Ovary (tissue), 9 donors: ENCODE measurements around the gene LRIG1. TPM values are rescaled to one million over a fixed set of nuclear protein-coding genes. Genes with fewer than 3 reads are reported as not detected.

Source experiments
- DNase-seq, 5 donors: peaks; one replicate each; pipeline ENCODE4 v3.0.0-alpha.2; 2019 to 2020
- H3K27ac ChIP-seq, 2 donors: fragments of 200-600 bp; one replicate each; pipeline versions ENCODE4 v1.5.1 to v1.8.0; 2019 to 2022
- H3K27me3 ChIP-seq: fragments of 200-600 bp; one replicate; pipeline ENCODE4 v1.8.0; 2022
- H3K36me3 ChIP-seq: fragments of 200-600 bp; sonication (generic); one replicate; pipeline ENCODE4 v1.5.1; 2019
- H3K4me1 ChIP-seq: one replicate; pipeline ENCODE4 v1.8.1; 2013; ENCODE audit warnings: mild to moderate bottlenecking, moderate library complexity; ENCODE audit not compliant: insufficient read depth
- H3K4me3 ChIP-seq: fragments of 200-600 bp; sonication (generic); one replicate; pipeline ENCODE4 v1.5.1; 2017
- H3K9me3 ChIP-seq, 2 donors: fragments of 200-600 bp in 1 of 2; sonication (generic) in 1 of 2; one replicate each; pipeline versions ENCODE4 v1.5.1 to v1.8.1; 2013 to 2019; ENCODE audit warnings: mild to moderate bottlenecking in 1 of 2, moderate library complexity in 1 of 2
- EP300 ChIP-seq: sonication (generic); formaldehyde crosslinking; IDR thresholded peaks from one replicate; pipeline ENCODE4 v1.6.1; 2017; ENCODE audit warnings: antibody characterized with exemption
- POLR2A ChIP-seq: fragments of 450-650 bp; IDR thresholded peaks from one replicate; pipeline ENCODE4 v1.6.1; 2017; ENCODE audit warnings: antibody characterized with exemption, mild to moderate bottlenecking, moderate library complexity
- WGBS, 3 donors: extraction: QIAGEN DNeasy Blood & Tissue Kit in 1 of 3; methylation state at CpG; one replicate each; pipeline versions ENCODE4 v1.1.5 to v1.1.7; 2013 to 2017; 5-methylcytosine and 5-hydroxymethylcytosine counted together
- intact Hi-C, 4 donors: fragments of 100-400 bp; cut with DNase I; formaldehyde crosslinking; loops; one replicate each; pipeline versions ENCODE4 v1.11.0 to v1.15.1; 2022 to 2023
- polyA plus RNA-seq, 2 donors: library from polyadenylated mRNA; stranded (reverse); fragments of 200-250 nt in 1 of 2; fragments of 350-450 nt in 1 of 2; fragmentation: Illumina TruSeq in 1 of 2; extraction: RNeasy Lipid Tissue Mini Kit (QIAGEN cat#74804) in 1 of 2; gene quantifications; one replicate each; pipeline ENCODE4 v1.2.3, GENCODE V29; 2013 to 2014
- total RNA-seq, 7 donors: library from RNA; depleted of rRNA in 2 of 7; stranded (reverse); fragments of >200 nt in 2 of 7; fragmentation: NEBNext Ultra II Directional in 3 of 7; extraction: Animal tissue kit (Norgen Biotek cat#: 25700) in 3 of 7; gene quantifications; one replicate each; pipeline versions ENCODE4 v1.1.0 to v1.2.4, GENCODE V29; 2016 to 2023
- TF ChIP-seq, protein P1 (sequence below), 3 donors: fragments of 450-650 bp in 2 of 3; fragments of 200-600 bp in 1 of 3; IDR thresholded peaks; one replicate each; pipeline versions ENCODE4 v1.5.1 to v1.8.0; 2016 to 2022; ENCODE audit warnings: antibody characterized with exemption in 3 of 3, mild to moderate bottlenecking in 1 of 3
- donor health status: DM: no; HTN: no; CAD: no; lungs with moderate emphysema.
- donor health status: DM: no; HTN: no; CAD: no.
- donor health status: Bipolar disorder and iron deficiency.
- donor health status: DM: yes; HTN: yes; CAD: no.
- donor health status: DM: no; HTN: no; CAD: no.
- donor health status: DM: yes; HTN: yes; CAD: no.

Gene LRIG1
- total and polyA plus RNA-seq, 9 donors, result 29.1 to 64.8 (median 42.6) TPM

DNA sequence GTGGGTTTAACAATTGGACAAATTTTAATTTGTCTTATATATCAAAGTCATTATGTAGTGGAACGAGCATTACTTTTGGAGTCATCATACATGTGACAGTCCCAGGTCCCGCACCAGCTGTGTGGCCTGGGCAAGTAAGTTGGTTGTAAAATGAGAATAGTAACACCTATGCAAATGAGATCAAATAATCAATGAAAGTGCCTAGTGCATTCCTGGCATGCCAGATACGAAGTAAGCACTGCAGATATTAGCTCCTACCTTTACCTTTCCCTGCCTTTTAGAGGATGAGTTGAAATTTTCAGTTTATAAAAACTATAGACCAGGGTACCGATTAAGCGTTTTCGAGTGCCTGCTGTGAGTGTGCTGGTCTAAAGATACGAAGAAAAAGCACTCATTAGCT, 134.1 kb downstream of the LRIG1 start:
- H3K27ac ChIP-seq, result no peak overlapping the region
- intact Hi-C loops, result no loop called here
- no peaks in the 10 kb centered on the region for H3K9me3 ChIP-seq
- H3K4me3 ChIP-seq, result no peak overlapping the region
- no peaks in the 10 kb centered on the region for H3K36me3 ChIP-seq
- TF ChIP-seq EP300, result no peak
- no peak for TF ChIP-seq POLR2A
- TF ChIP-seq, protein P1, sequence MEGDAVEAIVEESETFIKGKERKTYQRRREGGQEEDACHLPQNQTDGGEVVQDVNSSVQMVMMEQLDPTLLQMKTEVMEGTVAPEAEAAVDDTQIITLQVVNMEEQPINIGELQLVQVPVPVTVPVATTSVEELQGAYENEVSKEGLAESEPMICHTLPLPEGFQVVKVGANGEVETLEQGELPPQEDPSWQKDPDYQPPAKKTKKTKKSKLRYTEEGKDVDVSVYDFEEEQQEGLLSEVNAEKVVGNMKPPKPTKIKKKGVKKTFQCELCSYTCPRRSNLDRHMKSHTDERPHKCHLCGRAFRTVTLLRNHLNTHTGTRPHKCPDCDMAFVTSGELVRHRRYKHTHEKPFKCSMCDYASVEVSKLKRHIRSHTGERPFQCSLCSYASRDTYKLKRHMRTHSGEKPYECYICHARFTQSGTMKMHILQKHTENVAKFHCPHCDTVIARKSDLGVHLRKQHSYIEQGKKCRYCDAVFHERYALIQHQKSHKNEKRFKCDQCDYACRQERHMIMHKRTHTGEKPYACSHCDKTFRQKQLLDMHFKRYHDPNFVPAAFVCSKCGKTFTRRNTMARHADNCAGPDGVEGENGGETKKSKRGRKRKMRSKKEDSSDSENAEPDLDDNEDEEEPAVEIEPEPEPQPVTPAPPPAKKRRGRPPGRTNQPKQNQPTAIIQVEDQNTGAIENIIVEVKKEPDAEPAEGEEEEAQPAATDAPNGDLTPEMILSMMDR (IDR thresholded peaks at IDR 0.05), result no peak
- H3K27me3 ChIP-seq, result no peaks in the 10 kb centered on the region
- DNase-seq, result no peak
- whole genome bisulfite sequencing, 3 donors, result 95 to 98% (median 97%) methylated on average over 7 of the region's 7 CpGs
- H3K4me1 ChIP-seq, result no peaks in the 10 kb centered on the region

DNA sequence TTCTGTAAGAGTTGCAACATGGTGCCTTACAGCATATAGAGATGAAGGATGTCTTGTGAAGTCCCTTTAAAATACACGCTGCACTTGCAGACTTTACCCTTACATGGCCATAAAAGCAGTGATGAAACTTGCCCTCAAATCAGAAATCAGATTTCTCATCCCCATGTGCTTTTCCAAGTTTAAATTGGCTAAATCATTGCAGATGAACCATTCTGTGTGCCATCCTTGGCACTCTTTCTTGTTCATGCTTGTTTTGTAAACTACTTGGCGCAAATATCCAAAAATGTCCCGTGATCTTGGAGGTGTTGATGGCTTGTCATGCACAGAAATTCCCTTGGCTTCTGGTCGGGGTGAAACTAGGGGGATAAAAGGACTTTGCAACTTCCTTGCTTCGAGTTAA, 135.7 kb downstream of the LRIG1 start:
- TF ChIP-seq POLR2A (no peak), EP300 (no peak)
- TF ChIP-seq, protein P1 (IDR thresholded peaks at IDR 0.05), result no peak
- intact Hi-C loops, result no loop called here
- Histone ChIP-seq H3K9me3 (no peaks in the 10 kb centered on the region), H3K27me3 (no peaks in the 10 kb centered on the region), H3K4me3 (no peak overlapping the region), H3K36me3 (no peaks in the 10 kb centered on the region), H3K4me1 (no peaks in the 10 kb centered on the region), H3K27ac (no peak overlapping the region)
- 80 to 83% (median 83%) methylated on average over 5 of the region's 5 CpGs for WGBS, 3 donors
- no peak for DNase-seq

DNA sequence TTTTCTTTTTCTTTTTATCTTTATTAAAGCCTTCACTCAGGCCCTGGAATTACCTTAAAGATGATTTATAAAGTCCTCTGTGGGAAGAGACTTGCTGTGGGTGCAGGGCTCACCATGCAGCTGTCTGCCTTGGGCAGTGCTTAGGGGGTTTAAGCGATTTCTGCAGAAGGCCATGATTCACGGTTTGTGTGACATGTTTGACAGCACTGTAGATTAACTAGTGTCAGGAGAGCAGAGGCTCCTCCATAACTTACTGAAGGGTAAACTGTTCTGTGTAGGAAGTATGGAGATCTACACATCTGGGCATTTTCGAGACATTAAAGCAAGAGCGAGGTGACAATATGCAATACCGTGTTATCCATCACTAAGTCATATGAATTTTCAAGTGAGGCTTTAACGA, 137.7 kb downstream of the LRIG1 start:
- Histone ChIP-seq H3K36me3 (no peaks in the 10 kb centered on the region), H3K27me3 (no peaks in the 10 kb centered on the region), H3K4me1 (no peaks in the 10 kb centered on the region), H3K27ac (no peak overlapping the region), H3K9me3 (no peaks in the 10 kb centered on the region), H3K4me3 (no peak overlapping the region)
- TF ChIP-seq POLR2A (no peak), EP300 (no peak)
- TF ChIP-seq, protein P1 (IDR thresholded peaks at IDR 0.05), result no peak
- intact Hi-C loops, result no loop called here
- 85 to 89% (median 87%) methylated on average over 6 of the region's 6 CpGs for WGBS, 3 donors
- no peak for DNase-seq

DNA sequence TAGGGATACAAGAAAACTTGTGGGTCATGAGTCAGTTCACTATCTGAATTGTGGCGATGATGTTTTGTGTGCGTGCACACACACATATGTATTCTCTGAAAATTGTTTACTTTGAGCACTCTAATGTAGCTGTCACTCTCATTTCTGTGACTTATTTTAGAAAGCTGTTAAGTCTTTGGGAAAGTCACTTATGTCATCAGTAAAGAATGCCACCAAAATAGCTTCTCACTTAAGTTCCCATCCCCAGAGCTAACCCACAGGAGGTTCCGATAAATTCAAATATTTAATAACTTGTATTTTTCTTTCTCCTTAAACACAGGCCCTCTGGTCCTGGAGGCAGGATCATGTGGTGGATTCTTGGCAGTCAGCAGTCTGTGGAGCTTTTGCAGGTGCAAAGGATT, 138.3 kb downstream of the LRIG1 start:
- Histone ChIP-seq H3K27me3 (no peaks in the 10 kb centered on the region), H3K27ac (no peak overlapping the region), H3K4me1 (no peaks in the 10 kb centered on the region), H3K9me3 (no peaks in the 10 kb centered on the region), H3K36me3 (no peaks in the 10 kb centered on the region), H3K4me3 (no peak overlapping the region)
- 56 to 73% (median 66%) methylated on average over 3 of the region's 3 CpGs for WGBS, 3 donors
- intact Hi-C loops, result no loop called here
- DNase-seq, result no peak
- no peak for TF ChIP-seq POLR2A
- TF ChIP-seq, protein P1 (IDR thresholded peaks at IDR 0.05), result no peak
- no peak for TF ChIP-seq EP300

DNA sequence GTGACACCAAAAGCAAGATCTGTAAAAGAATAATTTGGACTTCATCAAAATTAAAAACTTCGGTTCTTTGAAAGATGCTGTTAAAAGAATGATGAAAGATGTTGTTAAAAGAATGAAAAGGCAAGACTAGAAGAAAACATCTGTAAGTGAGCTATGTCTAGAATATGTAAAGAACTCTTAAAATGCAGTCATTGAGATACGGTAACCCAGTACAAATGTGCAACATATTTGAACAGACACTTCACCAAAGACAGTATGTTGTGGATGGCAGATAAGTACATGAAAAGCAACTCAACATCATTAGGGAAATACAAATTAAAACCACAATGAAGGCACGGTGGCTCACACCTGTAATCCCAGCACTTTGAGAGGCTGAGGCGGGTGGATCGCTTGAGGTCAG, 139.5 kb downstream of the LRIG1 start:
- DNase-seq, result no peak
- Histone ChIP-seq H3K27me3 (no peaks in the 10 kb centered on the region), H3K4me1 (no peaks in the 10 kb centered on the region), H3K36me3 (no peaks in the 10 kb centered on the region), H3K4me3 (no peak overlapping the region), H3K27ac (no peak overlapping the region), H3K9me3 (no peaks in the 10 kb centered on the region)
- TF ChIP-seq POLR2A (no peak), EP300 (no peak)
- TF ChIP-seq, protein P1 (IDR thresholded peaks at IDR 0.05), result no peak
- 91 to 95% (median 95%) methylated on average over 5 of the region's 5 CpGs for WGBS, 3 donors
- intact Hi-C loops, result no loop called here
